Activated CD8-positive, alpha-beta T cell treated with anti-CD3 and anti-CD28 coated beads for 36 hours (primary cell): ENCODE data around the gene ADARB2. TPM values are rescaled to one million over a fixed set of nuclear protein-coding genes. Genes with fewer than 3 reads are reported as not detected.

Source experiments
- ATAC-seq: fragments of 200-7000 bp; cut with Tn5 transposase; one replicate; pipeline ENCODE4 v1.10.0; 2021; ENCODE audit warnings: mild to moderate bottlenecking, moderate library complexity
- CTCF ChIA-PET: fragments of 350-600 bp; sonication (Branson Sonifier 250); formaldehyde crosslinking; loops from one replicate; lab custom pipeline; 2021; ENCODE audit warnings: antibody characterized with exemption; lab: Charles Lee
- POLR2A ChIA-PET: fragments of 350-600 bp; sonication (Branson Sonifier 250); formaldehyde crosslinking; loops from one replicate; lab custom pipeline; 2021; ENCODE audit warnings: antibody characterized with exemption; lab: Charles Lee
- DNase-seq: peaks from one replicate; pipeline ENCODE4 v3.0.0-alpha.2; 2020
- H3K27ac Mint-ChIP-seq: one replicate; pipeline ENCODE4 v1.8.0; 2021; ENCODE audit warnings: mild to moderate bottlenecking, mixed read lengths
- H3K27me3 Mint-ChIP-seq: one replicate; pipeline ENCODE4 v1.8.0; 2021; ENCODE audit warnings: mixed read lengths
- H3K36me3 Mint-ChIP-seq: one replicate; pipeline ENCODE4 v1.8.0; 2021; ENCODE audit warnings: low read depth, mixed read lengths
- H3K4me1 Mint-ChIP-seq: one replicate; pipeline ENCODE4 v1.8.0; 2021; ENCODE audit warnings: low read depth, mixed read lengths
- H3K4me3 Mint-ChIP-seq: one replicate; pipeline ENCODE4 v1.8.0; 2021; ENCODE audit warnings: mild to moderate bottlenecking, moderate library complexity, mixed read lengths
- H3K9me3 Mint-ChIP-seq: one replicate; pipeline ENCODE4 v1.8.0; 2021; ENCODE audit warnings: mixed read lengths
- CTCF ChIP-seq: fragments of 200-600 bp; IDR thresholded peaks from one replicate; pipeline ENCODE4 v1.8.0; 2022; ENCODE audit warnings: antibody characterized with exemption, mild to moderate bottlenecking
- intact Hi-C: fragments of 100-400 bp; cut with micrococcal nuclease; formaldehyde crosslinking; loops from one replicate; pipeline ENCODE4 v1.10.0; 2022
- total RNA-seq, 2 experiments: library from RNA; stranded (reverse); gene quantifications; one replicate each; pipeline ENCODE4 v1.2.3, GENCODE V29; 2021

ADARB2 gene
- total RNA-seq, 2 experiments from 2014 or later: 1.3 to 1.6 TPM

DNA sequence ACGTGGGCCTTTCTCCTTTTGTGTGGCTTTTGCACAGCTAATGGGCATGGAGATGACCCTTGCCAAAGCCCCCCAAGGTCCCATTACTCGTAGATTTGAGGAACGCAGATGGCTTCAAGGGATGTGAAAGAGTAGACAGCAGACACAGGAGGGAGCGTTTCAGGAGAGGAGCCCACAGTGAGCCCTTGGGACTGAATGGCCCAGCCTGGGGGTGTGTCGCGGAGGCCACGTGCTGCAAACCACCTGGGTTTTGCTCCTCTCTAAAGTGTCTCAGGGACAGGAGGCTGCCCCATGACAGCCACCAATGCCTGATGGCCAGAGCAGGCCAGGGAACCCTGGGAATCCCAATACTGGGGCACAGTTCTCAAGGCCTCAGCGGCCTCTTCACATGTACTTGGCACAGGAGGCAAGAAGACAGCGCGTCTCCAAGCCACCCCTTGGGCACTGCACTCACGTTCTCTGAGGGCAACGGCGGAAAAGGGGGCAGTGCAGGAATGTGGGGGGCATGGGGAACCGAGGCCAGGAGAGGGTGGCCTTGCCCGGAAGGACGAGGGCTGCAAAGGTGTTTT lies 495.9 kb downstream of the ADARB2 start:
- Mint-ChIP-seq H3K27ac (no peak overlapping the region), H3K27me3 (peaks cover 10% of the 10 kb centered on the region), H3K4me1 (peaks cover 10% of the 10 kb centered on the region), H3K4me3 (no peak overlapping the region), H3K9me3 (peaks cover 3% of the 10 kb centered on the region), H3K36me3 (no peaks in the 10 kb centered on the region)
- DNase-seq: no peak
- POLR2A ChIA-PET: no interaction called here
- no peak for ATAC-seq
- CTCF ChIA-PET: no interaction called here
- no peak for TF ChIP-seq CTCF
- intact Hi-C loops: no loop called here

DNA sequence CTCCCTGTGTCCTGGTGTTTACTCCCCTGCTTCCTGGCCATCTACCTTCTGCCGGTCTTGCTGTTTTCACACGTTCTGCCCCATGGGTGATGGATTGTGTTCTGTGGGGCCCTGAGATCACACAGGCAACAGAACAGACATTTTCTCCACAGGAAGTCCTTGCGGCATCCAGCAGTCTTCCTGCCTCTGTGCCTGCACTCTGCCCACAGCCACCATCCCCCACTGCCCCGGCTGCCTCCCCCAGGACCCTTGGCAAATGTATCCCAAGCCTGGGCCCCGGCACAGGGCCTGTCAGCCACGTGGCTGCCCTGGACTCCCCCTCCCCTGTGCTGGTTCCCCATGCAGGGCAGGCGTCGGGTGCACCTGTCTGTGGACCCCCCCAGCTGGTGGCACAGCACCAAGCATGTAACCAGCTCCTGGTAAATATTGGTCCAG lies 497.0 kb downstream of the ADARB2 start:
- DNase-seq (peak; percentile 56), ATAC-seq (peak; percentile 87)
- Mint-ChIP-seq H3K36me3 (no peaks in the 10 kb centered on the region), H3K27me3 (peaks cover 9% of the 10 kb centered on the region), H3K4me1 (peaks cover 10% of the 10 kb centered on the region), H3K27ac (peak overlapping the region; percentile 94), H3K4me3 (peak overlapping the region; percentile 68), H3K9me3 (peaks cover 3% of the 10 kb centered on the region)
- ChIA-PET CTCF (no interaction called here), POLR2A (no interaction called here)
- no peak for TF ChIP-seq CTCF
- intact Hi-C loops: no loop called here

GRCh38 chr10:1233031-1233430 lies 504.3 kb downstream of the ADARB2 start:
- H3K36me3 Mint-ChIP-seq: peaks cover 5% of the 10 kb centered on the region
- ATAC-seq (peak; percentile 30), DNase-seq (peak; percentile 13)
- H3K4me3 Mint-ChIP-seq: no peak overlapping the region
- H3K9me3 Mint-ChIP-seq: no peaks in the 10 kb centered on the region
- POLR2A ChIA-PET: no interaction called here
- intact Hi-C loops: no loop called here
- no peaks in the 10 kb centered on the region for H3K27me3 Mint-ChIP-seq
- CTCF ChIA-PET: no interaction called here
- TF ChIP-seq CTCF: no peak
- H3K27ac Mint-ChIP-seq: no peak overlapping the region
- H3K4me1 Mint-ChIP-seq: no peaks in the 10 kb centered on the region

- Mint-ChIP-seq H3K4me3 (no peak overlapping the region), H3K4me1 (no peaks in the 10 kb centered on the region), H3K27ac (no peak overlapping the region), H3K9me3 (no peaks in the 10 kb centered on the region), H3K27me3 (no peaks in the 10 kb centered on the region), H3K36me3 (peaks cover 5% of the 10 kb centered on the region)
- POLR2A ChIA-PET: no interaction called here
- DNase-seq (no peak), ATAC-seq (no peak)
- CTCF ChIA-PET: no interaction called here
- TF ChIP-seq CTCF: no peak
- intact Hi-C loops: no loop called here
Measured at GRCh38 chr10:1232164-1232911, 505.0 kb downstream of the ADARB2 start.

GRCh38 chr10:1230592-1231275 lies 506.6 kb downstream of the ADARB2 start:
- no peak overlapping the region for H3K27ac Mint-ChIP-seq
- intact Hi-C loops: no loop called here
- no peak for TF ChIP-seq CTCF
- ATAC-seq (no peak), DNase-seq (no peak)
- no peaks in the 10 kb centered on the region for H3K27me3 Mint-ChIP-seq
- no peaks in the 10 kb centered on the region for H3K4me1 Mint-ChIP-seq
- ChIA-PET POLR2A (no interaction called here), CTCF (no interaction called here)
- H3K4me3 Mint-ChIP-seq: no peak overlapping the region
- H3K9me3 Mint-ChIP-seq: no peaks in the 10 kb centered on the region
- H3K36me3 Mint-ChIP-seq: peaks cover 5% of the 10 kb centered on the region
